GM18951 (cell line): ENCODE results near the gene SIPA1L3.

Experiments used
- POLR2A ChIP-seq: IDR thresholded peaks from 4 replicates; pipeline ENCODE4 v1.6.1; 2011; ENCODE audit warnings: mild to moderate bottlenecking; ENCODE audit not compliant: insufficient read length, insufficient read depth; ENCODE audit errors: extremely low read depth
- in situ Hi-C: fragments of 300-500 bp; cut with MboI; formaldehyde crosslinking; loops from one replicate; pipeline ENCODE4 v1.12.0; 2022; ENCODE audit warnings: low sequenced_read_pairs, mixed read lengths, inconsistent platforms; ENCODE audit not compliant: unreplicated experiment

Gene SIPA1L3

DNA sequence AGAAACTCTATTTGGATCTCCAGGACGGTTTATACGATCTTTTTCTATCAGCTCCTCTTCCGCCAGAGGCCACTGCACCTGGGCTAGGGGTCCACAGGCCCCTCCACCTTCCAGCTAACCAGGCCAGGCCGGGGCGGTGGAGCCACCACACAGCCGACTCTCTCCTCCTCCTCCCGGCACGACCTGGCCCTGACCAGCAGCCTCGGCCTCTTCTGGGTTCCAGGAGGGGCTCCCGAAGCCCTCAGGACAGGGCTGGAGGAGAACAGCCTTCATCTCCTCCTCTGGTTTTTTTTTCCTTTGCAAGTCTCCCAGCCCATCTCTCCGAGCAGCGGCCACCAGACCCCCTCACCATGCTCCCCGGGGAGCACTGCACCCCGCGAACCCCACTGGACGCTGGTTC is 299.9 kb downstream of the SIPA1L3 start:
- in situ Hi-C loops = no loop called here
- TF ChIP-seq POLR2A = no peak

DNA sequence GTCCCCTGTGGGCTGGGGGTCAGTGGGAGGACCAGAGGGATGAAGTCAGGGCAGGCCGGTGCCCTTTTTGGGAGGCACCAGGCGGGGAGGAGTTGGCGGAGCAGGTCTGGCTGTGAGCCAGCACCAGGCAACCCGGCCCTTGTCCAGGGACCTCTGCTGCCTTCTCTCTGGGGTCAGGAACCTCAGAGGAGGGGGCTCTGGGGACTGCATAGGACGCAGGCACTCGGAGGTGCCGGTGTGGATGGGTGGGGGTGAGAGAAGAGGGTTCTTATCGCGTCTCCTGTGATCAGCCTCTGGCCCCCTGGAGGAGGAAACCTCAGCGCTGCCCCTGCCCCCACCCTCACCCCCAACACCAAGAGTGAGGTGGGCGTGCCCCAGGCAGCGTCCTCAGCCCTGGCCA is 300.5 kb downstream of the SIPA1L3 start:
- no peak for TF ChIP-seq POLR2A

DNA sequence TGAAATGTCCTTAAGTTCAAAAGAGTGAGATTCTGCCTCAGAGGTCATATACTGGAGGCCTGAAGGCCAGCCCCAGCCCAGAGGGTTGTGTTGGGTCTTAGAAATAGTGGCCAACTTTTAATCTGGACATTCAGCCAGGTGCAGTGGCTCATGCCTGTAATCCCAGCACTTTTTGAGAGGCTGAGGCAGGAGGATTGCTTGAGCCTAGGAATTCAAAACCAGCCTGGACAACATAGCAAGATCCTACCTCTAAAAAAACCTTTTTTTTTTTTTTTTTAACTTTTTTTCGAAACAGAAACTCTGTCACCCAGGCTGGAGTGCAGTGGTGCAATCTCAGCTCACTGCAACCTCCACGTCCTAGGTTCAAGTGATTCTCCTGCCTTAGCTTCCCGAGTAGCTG is 301.6 kb downstream of the SIPA1L3 start:
- in situ Hi-C loops = no loop called here
- TF ChIP-seq POLR2A = no peak

More for the DNA sequence above, 300.5 kb downstream of the SIPA1L3 start:
- in situ Hi-C loops = no loop called here

DNA sequence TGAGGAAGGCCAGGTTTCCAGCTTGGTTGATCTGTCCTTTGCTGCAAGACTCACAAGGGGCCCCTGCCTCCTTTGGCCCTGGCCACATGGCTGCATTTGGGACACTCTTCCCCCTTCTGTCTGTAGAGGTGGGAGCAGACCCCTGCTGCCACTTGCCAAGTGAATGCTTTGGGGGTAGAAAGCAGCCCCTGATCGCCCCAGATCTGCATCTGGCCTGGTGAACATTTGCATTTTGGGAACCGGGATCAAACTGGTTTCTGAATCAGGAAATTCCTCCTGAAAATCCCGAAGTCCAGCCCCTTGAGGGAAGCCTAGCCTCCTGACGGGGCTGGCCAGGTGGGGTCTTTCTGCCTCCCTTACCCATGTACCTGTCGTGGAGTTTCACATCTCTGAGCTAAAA is 302.1 kb downstream of the SIPA1L3 start:
- no peak for TF ChIP-seq POLR2A
- in situ Hi-C loops = no loop called here

DNA sequence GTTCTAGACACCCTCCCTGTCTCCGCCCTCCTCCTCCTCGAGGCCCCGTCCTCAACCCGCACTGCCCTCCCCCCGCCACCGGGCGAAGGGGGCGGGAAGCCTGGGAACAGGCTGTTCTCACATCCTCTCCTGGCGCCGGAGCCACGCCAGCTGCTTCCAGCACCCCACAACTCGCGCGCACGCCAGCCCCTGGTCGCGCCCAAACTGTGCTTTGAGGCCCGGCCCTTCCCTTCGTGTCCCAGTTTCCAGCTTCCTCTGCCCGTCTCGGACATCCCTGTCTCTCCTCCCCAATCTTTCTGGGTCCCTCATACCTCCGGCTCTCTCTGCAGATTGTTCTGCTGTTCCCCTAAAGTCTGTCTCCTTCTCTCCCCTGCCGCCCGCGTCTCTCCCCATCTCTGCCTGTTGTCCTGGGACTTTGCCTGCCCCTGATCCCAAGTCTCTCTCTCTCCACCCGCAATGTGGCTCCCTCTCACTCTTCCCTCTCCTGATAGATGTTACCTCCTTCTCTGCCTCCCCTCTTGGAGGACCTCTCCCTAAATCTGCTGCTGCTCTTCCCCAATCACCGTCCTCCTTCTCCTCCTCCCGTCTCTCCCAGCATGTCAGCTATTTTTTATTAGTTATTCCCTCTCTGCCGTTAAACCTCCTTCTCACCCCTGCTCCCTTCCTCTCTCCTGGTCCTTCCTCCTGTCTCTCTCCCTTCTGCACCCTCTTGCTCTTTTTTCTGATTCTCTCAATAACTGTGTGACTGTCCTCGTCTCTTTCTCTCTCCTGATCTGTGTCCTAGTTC is 302.9 kb downstream of the SIPA1L3 start:
- in situ Hi-C loops = no loop called here
- no peak for TF ChIP-seq POLR2A

DNA sequence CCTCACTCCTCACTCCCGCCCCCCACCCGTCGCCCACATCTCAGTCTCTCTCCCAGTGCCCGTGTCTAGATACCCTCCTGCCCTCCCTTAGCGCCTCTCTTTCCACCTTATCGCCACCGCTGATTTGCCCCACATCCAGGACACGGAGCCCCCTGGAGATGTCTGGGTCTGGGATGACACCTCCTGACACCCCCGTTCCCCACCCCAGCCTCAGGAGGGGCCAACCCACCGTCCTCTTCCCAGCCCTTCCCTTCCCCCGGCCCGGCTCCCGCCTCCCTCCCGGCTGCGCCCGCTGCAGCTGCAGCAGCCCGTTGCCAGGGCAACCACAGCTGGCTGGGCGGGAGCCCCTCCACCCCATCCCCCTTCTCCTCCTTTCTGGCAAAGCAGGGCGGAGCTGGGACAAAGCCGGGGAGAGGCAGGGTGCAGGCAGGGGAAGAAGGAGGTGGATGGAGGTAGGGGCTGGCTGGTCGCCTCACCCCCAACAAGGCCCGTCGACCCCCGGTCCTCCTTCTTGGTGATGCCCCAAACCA is 303.5 kb downstream of the SIPA1L3 start:
- in situ Hi-C loops = no loop called here
- TF ChIP-seq POLR2A = no peak

DNA sequence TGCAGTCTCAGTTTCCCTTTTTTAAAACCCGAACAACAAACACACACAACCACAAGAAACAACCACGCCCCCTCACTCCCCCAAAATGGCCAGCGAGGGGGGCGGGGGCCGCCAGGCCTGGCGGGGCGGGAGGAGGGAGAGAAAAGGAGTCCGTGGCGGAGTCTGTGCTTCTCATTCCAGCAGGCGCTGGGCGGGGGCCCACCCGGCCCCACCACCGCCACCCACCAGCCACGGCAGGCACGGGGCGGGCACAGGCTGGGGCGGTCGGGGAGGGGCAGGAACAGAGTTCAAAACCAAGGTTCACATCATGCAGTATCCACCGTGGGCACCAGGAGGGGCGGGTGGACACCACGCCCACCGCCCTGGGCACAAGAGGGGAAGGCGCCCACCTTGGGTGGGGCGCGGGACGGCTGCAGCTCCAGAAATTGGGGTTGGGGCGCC is 304.2 kb downstream of the SIPA1L3 start:
- no peak for TF ChIP-seq POLR2A
- in situ Hi-C loops = no loop called here

DNA sequence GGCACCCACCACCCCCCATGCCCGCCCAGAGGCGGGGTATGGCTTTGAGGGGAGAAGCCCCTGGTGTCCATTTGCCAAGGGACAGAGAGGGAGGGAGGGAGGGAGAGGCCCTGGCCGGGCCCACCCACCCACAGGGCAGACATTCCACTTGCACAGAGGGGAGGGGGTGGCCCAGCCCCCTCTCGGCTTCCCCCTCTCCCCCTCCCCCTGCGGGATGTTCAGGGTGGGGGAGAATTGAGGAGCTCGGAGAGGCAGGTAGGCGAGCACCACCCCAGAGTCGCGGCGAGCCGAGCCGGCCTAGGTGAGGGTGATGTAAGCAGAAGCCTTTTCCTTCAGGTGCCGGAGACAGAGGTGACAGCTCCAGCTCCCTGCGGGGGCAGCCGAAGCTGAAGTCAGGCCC is 304.8 kb downstream of the SIPA1L3 start:
- no peak for TF ChIP-seq POLR2A
- in situ Hi-C loops = no loop called here

DNA sequence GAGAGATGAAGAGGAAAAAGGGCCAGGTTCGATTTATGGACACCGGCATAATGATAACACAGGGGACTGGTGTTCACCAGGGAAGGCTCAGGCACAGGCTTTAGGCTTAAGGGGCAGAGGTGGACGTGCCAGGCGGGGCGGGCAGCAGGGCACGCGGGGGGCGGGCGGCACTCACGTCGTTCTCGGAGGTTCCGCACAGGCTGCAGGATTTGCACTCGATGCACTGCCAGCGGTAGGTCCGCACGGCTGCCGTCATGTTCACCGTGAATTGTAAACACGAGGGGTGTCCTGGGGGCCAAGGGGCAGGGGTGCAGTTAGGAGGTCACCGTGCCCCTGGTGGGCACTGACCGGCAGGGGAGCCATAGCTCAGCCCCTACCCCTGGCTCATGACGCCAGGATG is 306.5 kb downstream of the SIPA1L3 start:
- TF ChIP-seq POLR2A = no peak
- in situ Hi-C loops = no loop called here

DNA sequence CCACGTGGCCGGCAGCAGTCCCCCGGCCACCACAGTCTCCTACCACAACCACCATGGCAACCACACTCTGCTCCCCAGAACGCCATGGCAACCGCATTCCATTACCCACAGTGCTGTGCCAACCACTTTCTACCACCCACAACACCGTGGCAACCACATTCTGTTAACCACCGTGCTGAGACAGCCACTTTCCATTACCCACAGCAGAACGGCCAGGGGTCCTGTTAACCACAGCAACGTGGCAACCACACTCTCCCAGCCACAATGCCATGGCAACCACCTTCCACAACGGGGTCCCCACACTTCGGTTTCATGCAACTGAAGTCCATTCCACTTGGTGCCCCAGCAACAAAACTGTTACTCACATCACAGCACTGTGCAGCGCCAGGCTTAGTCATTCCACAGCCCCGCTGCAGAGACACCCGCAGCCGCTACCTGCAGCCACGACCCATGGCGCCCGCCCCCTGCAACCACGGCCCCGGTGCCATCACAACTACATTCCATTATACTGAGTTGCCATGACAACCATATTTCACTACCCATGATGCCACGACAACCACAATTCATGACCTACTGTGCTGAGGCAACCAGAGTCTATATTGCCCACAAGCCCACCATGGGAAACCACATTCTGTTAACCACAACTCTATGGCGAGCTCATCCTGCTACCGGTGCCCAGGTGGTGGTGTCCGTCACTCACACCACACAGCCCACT is 307.1 kb downstream of the SIPA1L3 start:
- in situ Hi-C loops = no loop called here
- TF ChIP-seq POLR2A = no peak

DNA sequence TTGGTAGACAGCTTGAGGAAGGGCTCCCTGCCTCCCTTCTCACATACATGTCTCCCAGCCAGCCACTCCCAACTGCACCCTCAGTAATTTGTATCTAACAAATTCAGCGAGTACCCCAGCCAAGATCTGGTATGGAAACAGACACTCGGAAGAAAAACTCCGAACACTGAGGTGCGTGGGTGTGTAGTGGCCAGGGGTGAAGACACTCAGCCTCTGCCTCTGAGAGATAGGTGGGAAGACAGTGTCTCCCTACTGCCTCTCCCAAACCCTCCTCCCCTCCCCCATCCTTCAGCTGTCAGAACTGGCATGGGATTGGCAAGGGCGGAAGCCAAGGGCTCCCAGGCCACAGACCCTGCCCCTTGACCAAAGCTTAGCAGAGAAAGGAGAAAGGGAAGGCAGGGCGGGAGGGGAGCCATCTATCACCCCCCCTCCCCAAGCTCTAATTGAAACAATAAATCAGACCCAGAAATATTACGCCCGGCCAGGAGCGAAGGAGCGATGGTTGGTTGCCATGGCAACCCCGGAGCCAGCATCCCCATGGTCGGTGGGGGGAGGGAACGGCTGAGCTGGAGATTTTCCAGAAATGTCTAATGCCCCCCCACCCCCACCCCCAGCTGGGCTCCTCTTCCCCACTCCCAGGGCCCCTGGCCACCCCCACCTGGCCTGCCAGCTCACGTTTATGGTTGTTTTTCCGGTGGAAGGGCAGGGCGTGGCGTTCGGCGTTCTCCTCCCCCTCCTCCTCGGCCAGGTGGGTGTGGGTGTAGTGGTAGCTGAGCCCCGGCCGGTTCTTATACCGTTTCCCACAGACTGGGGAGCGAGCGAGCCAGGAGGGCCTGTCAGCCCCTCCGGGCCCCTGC is 310.0 kb downstream of the SIPA1L3 start:
- TF ChIP-seq POLR2A = no peak
- in situ Hi-C loops = no loop called here

DNA sequence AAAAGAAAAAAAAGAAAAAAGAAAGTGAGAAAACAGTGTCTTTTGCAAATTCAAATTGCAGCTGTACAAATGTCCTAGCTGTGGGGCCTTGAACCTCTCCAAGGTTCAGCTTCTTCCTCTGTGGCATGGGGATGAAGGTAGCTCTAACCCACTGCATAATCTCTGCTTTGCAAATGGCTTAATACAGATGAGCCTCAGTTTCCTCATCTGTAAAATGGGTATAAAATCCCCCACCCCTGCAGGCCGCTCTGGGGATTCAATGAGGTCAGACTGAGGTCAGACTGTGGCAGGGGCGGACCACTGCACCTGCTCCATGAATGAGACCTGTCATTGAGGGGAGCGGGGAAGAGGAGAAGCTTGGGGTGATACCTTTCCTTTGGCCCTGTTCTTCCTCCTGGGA is 311.2 kb downstream of the SIPA1L3 start:
- TF ChIP-seq POLR2A = no peak
- in situ Hi-C loops = no loop called here

DNA sequence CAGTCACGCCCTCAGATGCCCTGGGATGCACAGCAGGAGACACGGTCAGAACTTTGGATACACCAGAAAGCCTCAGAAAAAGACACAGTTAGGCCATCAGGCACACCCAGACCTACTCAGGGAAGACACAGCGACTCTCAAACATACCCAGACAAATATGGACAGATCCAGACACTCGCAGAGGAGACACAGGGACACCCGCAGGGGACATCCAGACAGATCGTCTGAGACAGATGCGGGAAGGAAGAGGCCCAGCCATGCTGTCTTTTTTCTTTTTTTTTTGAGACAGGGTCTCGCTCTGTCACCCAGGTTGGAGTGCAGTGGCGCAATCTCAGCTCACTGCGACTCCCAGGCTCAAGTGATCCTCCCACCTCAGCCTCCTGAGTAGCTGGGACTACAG is 312.2 kb downstream of the SIPA1L3 start:
- in situ Hi-C loops = no loop called here
- no peak for TF ChIP-seq POLR2A
